ENCODE results near the gene KRT20. TPM values are rescaled to one million over a fixed set of nuclear protein-coding genes. Genes with fewer than 3 reads are reported as not detected.

KRT20 gene
- total and polyA plus RNA-seq, 2 of the 8 experiments (the other 6 are each of a cell fraction or from before 2014, with no cell fraction given), result not detected

DNA sequence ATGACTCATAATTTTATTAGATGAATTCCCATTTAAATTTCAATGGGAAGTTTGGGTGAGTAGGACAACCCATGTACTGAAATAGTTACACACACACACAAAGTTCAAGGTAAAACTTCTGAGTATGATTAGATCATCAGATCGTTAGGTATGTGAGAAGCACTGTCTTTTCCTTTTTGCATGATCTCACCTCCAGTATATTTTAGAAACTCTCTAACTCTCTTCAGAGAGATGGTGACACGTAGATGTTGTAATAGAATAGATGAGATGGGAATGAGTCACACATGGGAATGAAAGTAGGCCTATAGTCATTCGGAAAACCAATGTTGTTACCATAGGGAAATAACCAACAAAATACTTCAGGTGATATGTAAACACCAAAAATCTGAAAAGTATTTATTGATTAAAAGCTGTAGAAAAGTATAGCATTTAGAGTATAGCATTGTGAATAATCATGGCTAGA is 30.2 kb upstream of the KRT20 start (continued):
- no peak for TF ChIP-seq TAF1 (IDR thresholded peaks at IDR 0.05; ENCODE audit: low read depth, low read length)
- no peak for TF ChIP-seq CREB1 (IDR thresholded peaks at IDR 0.05)
- TF ChIP-seq TEAD4 (IDR thresholded peaks at IDR 0.05; ENCODE audit: low read depth, low read length), result no peak
- TF ChIP-seq, protein P1, sequence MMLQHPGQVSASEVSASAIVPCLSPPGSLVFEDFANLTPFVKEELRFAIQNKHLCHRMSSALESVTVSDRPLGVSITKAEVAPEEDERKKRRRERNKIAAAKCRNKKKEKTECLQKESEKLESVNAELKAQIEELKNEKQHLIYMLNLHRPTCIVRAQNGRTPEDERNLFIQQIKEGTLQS (IDR thresholded peaks at IDR 0.05; ENCODE audit: insufficient read depth, low read depth, low read length), result no peak
